ENCODE data around the gene SUSD3. TPM values are rescaled to one million over a fixed set of nuclear protein-coding genes. Genes with fewer than 3 reads are reported as not detected.
A peak's percentile ranks its signal among the peaks of the same experiment; 100 is the strongest.

Gene SUSD3
- total and polyA plus RNA-seq, 5 donors from 2014 or later = 68.7 to 229 (median 205) TPM

DNA sequence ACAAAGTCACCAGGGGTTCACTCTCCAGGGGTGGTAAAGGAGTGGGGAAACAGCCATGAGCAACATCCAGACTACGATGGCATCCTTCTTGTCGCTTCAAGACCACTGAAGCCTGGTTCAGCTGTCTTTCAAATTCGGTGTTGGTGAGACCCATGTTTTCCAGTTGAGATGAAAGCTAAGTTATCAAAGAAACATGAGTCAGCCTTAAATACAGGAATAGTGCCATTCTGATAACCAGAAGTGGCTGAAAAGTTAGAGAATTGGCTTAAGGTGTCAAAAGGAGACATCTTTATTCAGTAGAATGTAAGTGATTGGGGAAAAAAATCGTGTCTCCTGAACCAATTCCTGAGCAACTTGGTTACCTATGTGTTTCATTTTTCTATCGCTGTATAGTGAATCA lies 30.5 kb downstream of the SUSD3 start:
- Histone ChIP-seq H3K4me1 (ENCODE audit: control insufficient read depth, insufficient read depth, low read length, poor library complexity, severe bottlenecking) (peaks cover 20% of the 10 kb centered on the region), H3K4me3 (ENCODE audit: low read depth, low read length) (no peak overlapping the region), H3K36me3 (ENCODE audit: control insufficient read depth, insufficient read depth, low read length) (peaks cover 45% of the 10 kb centered on the region), H3K27ac (ENCODE audit: insufficient read depth, low read length, poor library complexity, severe bottlenecking) (no peak overlapping the region), H3K27me3 (ENCODE audit: control insufficient read depth, insufficient read depth, low read length) (no peaks in the 10 kb centered on the region), H3K9me3 (ENCODE audit: control insufficient read depth in 2 of 2, low read length in 2 of 2) (peaks cover 0 to 5% of the 10 kb centered on the region in 2 experiments)
- peaks cover 30% of the 10 kb centered on the region for H3K36me3 Mint-ChIP-seq
- no peak overlapping the region for H3K4me3 Mint-ChIP-seq
- peak overlapping the region in 1 of 3 donors; percentile 85 for H3K27ac Mint-ChIP-seq
- no peaks in the 10 kb centered on the region for H3K27me3 Mint-ChIP-seq
- peaks cover 0 to 4% (median 0%) of the 10 kb centered on the region in 7 donors for H3K9me3 Mint-ChIP-seq
- ATAC-seq (ENCODE audit: low read depth in 2 of 2) (no peak), DNase-seq (no peak)
- peaks cover 5 to 46% (median 31%) of the 10 kb centered on the region in 4 donors for H3K4me1 Mint-ChIP-seq

DNA sequence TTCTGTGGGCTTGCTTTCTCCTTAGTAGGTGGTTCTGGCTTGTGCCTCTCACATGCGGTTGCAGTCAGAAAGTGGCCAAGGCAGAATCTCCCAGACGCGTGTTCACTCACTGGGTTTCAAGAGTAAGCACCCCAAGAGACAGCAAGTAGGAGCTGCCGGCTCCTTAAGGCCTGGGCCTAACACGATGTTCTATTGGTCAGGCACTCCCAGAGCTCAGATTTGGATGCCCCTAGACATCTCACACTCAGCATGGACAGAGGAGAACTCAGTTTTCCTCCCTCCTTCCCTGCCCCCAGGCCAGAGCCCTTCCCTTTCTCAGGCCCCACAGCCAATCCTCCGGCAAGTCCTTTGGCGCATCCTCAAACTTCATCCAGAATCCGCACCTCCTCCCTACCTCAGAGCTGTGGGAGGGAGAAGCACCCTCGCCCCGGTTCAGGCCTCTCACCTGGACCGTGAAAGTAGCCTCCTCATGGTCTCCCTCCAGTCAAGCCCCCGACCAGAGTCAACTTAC lies 31.0 kb downstream of the SUSD3 start:
- ATAC-seq (ENCODE audit: low read depth in 2 of 2) = no peak
- H3K36me3 Mint-ChIP-seq = peaks cover 30% of the 10 kb centered on the region

DNA sequence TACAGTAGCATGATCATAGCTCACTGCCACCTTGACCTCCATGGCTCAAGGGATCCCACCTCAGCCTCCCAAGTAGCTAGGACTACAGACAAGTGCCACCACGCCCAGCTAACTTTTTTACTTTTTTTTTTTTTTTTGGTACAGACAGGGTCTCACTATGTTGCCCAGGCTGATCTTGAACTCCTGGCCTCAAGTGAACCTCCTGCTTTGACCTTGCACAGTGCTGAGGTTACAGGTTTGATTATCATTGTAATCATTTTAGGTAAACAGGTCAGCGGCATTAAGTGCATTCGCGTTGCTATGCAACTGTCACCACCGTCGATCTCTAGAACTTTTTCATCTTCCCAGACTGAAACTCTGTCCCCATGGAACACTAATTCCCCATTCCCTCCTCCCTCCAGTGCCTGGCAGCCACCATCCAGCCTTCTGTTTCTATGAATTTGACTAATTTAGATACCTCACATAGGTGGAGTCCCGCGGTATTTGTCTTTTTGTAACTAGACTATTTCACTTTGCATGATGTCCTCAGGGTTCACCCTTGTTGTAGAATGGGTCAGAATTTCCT lies 31.7 kb downstream of the SUSD3 start:
- Histone ChIP-seq H3K36me3 (ENCODE audit: control insufficient read depth, insufficient read depth, low read length) (peaks cover 33% of the 10 kb centered on the region), H3K4me3 (ENCODE audit: low read depth, low read length) (no peak overlapping the region), H3K4me1 (ENCODE audit: control insufficient read depth, insufficient read depth, low read length, poor library complexity, severe bottlenecking) (peaks cover 29% of the 10 kb centered on the region), H3K9me3 (ENCODE audit: control insufficient read depth in 2 of 2, low read length in 2 of 2) (peaks cover 0 to 5% of the 10 kb centered on the region in 2 experiments), H3K27me3 (ENCODE audit: control insufficient read depth, insufficient read depth, low read length) (no peaks in the 10 kb centered on the region), H3K27ac (ENCODE audit: insufficient read depth, low read length, poor library complexity, severe bottlenecking) (no peak overlapping the region)
- H3K27ac Mint-ChIP-seq = peak overlapping the region; percentile 30 to 87 (median 63)
- DNase-seq = no peak
- H3K27me3 Mint-ChIP-seq = no peaks in the 10 kb centered on the region
- H3K4me1 Mint-ChIP-seq = peaks cover 5 to 58% (median 39%) of the 10 kb centered on the region in 4 donors
- no peak for ATAC-seq (ENCODE audit: low read depth in 2 of 2)
- H3K36me3 Mint-ChIP-seq = peaks cover 30% of the 10 kb centered on the region
- H3K9me3 Mint-ChIP-seq = peaks cover 0 to 4% (median 0%) of the 10 kb centered on the region in 7 donors
- H3K4me3 Mint-ChIP-seq = peak overlapping the region in 1 of 4 donors; percentile 12

More for the DNA sequence above, 31.0 kb downstream of the SUSD3 start:
- H3K4me1 Mint-ChIP-seq = peaks cover 5 to 51% (median 35%) of the 10 kb centered on the region in 4 donors
- Histone ChIP-seq H3K27me3 (ENCODE audit: control insufficient read depth, insufficient read depth, low read length) (no peaks in the 10 kb centered on the region), H3K4me3 (ENCODE audit: low read depth, low read length) (no peak overlapping the region), H3K4me1 (ENCODE audit: control insufficient read depth, insufficient read depth, low read length, poor library complexity, severe bottlenecking) (peaks cover 22% of the 10 kb centered on the region), H3K9me3 (ENCODE audit: control insufficient read depth in 2 of 2, low read length in 2 of 2) (peaks cover 0 to 5% of the 10 kb centered on the region in 2 experiments), H3K27ac (ENCODE audit: insufficient read depth, low read length, poor library complexity, severe bottlenecking) (no peak overlapping the region), H3K36me3 (ENCODE audit: control insufficient read depth, insufficient read depth, low read length) (peaks cover 39% of the 10 kb centered on the region)
- peak overlapping the region in 1 of 4 donors; percentile 12 for H3K4me3 Mint-ChIP-seq
- no peak for DNase-seq
- peak overlapping the region in 2 of 3 donors; percentile 30 to 63 for H3K27ac Mint-ChIP-seq
- no peaks in the 10 kb centered on the region for H3K27me3 Mint-ChIP-seq
- peaks cover 0 to 4% (median 0%) of the 10 kb centered on the region in 7 donors for H3K9me3 Mint-ChIP-seq

DNA sequence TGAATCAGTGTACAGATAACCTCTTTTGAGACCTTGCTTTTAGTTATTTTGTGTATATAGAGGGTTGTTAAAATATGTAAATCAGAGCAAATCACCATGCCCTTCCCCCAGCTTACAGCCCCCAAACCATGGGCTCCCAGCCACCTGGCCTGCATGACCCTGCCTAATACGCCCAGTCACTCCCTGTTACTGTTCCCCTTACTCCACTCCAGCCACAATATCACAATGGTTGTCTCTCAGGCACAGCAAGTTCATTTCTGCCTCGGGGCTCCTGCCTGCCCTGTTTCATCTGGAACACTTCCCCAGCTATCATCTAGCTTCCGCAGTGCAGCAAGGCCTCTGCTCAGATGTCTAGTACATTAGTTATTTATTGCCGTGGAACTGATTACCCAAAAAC lies 32.6 kb downstream of the SUSD3 start:
- Mint-ChIP-seq H3K27ac (peak overlapping the region in 2 of 3 donors; percentile 80 to 94), H3K4me3 (peak overlapping the region in 2 of 4 donors; percentile 8 to 97), H3K36me3 (peaks cover 23% of the 10 kb centered on the region), H3K27me3 (no peaks in the 10 kb centered on the region), H3K9me3 (peaks cover 0 to 4% (median 0%) of the 10 kb centered on the region in 7 donors), H3K4me1 (peaks cover 5 to 59% (median 39%) of the 10 kb centered on the region in 4 donors)
- H3K4me3 ChIP-seq (ENCODE audit: low read depth, low read length) = no peak overlapping the region
- peaks cover 30% of the 10 kb centered on the region for H3K4me1 ChIP-seq (ENCODE audit: control insufficient read depth, insufficient read depth, low read length, poor library complexity, severe bottlenecking)
- peaks cover 24% of the 10 kb centered on the region for H3K36me3 ChIP-seq (ENCODE audit: control insufficient read depth, insufficient read depth, low read length)
- no peak overlapping the region for H3K27ac ChIP-seq (ENCODE audit: insufficient read depth, low read length, poor library complexity, severe bottlenecking)
- no peaks in the 10 kb centered on the region for H3K9me3 ChIP-seq (ENCODE audit: control insufficient read depth in 2 of 2, low read length in 2 of 2)
- no peaks in the 10 kb centered on the region for H3K27me3 ChIP-seq (ENCODE audit: control insufficient read depth, insufficient read depth, low read length)
- DNase-seq (no peak), ATAC-seq (ENCODE audit: low read depth in 2 of 2) (no peak)

DNA sequence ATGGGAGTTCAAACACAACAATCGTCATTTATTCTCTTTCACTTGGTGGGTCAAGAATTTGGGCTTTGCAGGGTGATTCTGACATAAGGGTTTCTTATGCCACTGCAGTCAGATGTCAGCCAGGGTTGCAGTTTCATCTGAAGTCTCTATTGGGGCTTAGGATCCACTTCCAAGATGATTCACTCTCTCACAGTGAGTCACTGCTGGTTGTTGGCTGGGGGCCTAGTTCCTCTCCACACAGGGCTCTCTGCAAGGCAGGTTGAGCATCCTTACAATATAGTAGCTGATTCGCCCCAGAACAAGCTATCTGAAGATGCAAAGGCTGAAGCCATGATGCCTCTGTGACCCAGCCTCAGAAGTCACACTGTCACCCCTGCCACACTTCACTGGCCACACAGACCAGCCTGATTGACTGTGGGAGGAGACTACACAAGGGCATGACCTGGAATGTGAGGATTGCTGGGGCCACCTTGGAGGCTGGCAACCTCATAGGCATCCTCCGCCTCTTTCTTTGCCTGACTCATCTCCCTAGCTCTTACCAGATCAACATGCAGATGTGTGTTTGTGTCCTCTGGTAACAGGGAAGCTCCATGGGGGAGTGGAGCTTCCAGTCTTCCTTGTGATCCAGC lies 33.1 kb downstream of the SUSD3 start:
- Mint-ChIP-seq H3K4me1 (peaks cover 5 to 59% (median 39%) of the 10 kb centered on the region in 4 donors), H3K4me3 (peak overlapping the region in 2 of 4 donors; percentile 8 to 97), H3K27ac (peak overlapping the region; percentile 42 to 94 (median 66)), H3K27me3 (no peaks in the 10 kb centered on the region), H3K36me3 (peaks cover 20% of the 10 kb centered on the region), H3K9me3 (peaks cover 0 to 4% (median 0%) of the 10 kb centered on the region in 7 donors)
- ATAC-seq (ENCODE audit: low read depth in 2 of 2) (no peak), DNase-seq (peak in 1 of 3 donors; percentile 49)
- Histone ChIP-seq H3K36me3 (ENCODE audit: control insufficient read depth, insufficient read depth, low read length) (peaks cover 20% of the 10 kb centered on the region), H3K4me1 (ENCODE audit: control insufficient read depth, insufficient read depth, low read length, poor library complexity, severe bottlenecking) (peaks cover 31% of the 10 kb centered on the region), H3K4me3 (ENCODE audit: low read depth, low read length) (no peak overlapping the region), H3K27me3 (ENCODE audit: control insufficient read depth, insufficient read depth, low read length) (no peaks in the 10 kb centered on the region), H3K27ac (ENCODE audit: insufficient read depth, low read length, poor library complexity, severe bottlenecking) (no peak overlapping the region), H3K9me3 (ENCODE audit: control insufficient read depth in 2 of 2, low read length in 2 of 2) (no peaks in the 10 kb centered on the region)

DNA sequence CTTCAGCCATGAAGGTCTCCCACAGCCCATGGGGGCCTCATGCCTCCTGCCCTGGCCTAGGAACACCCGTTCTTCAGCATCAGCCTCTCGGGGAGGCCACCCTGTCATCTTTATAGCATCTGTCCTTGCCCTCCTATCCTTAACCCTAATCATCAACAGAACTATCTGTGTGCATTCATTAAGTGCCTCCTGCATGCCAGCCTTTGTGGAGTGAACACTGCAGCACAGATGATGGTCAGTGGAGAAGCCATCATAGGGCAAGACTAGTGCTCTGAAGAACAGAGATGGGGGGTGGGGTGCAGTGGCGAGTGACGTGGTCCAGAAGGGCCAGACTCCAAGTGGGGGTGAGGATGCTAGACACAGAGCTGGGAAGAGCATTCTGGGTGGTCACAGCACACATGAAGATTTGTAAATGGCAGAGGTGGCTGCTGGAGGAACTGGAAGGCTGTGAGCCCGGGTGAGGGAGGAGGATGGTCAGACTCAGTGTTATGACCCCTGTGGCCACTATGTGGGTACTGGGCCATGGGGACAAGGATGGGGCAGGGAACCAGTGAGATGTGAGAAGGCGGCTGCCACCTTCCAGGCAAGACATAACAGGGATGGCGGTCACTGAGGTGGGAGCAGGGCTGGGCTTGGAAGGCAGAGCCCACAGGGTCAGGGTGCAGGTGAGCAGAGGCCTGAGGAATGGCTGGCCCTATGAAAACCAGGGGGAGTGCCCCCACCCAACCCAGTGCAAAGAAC lies 33.9 kb downstream of the SUSD3 start:
- no peak overlapping the region for H3K27ac ChIP-seq (ENCODE audit: insufficient read depth, low read length, poor library complexity, severe bottlenecking)

DNA sequence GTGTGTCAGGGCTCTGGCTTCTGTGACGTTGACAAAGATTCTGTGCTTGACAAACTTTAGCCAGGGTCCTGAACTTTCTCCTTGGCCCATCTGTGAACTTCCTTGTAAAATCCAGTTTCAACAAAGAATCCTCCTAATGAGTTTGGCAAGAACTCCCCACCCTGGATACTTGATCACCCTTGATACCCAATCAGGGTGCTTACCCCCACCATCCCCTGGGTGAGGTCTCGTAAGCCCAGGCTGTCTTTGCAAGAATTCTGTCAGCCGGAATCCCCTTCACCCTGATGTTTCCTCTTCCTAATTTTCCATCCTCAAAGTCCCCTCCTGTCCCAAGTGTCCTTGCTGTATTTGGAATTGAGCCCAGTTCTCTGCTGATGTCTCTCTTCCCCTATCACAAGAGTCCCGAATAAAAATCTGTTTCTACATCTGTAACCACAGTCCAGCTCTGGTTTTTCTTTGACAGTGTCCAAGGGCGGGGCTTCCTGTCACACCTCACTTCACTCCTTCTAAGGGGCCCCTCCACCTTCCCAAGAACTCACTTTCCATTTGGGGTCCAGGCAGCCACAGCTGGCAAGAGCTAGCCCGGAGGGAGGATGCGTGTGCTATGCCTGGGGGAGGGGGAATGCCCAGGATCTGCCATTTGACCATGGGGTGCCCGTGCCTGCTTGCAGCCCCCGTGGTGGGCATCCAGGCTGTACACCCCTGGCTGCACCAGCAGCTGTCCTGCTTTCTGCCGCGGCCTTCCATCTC lies 34.8 kb downstream of the SUSD3 start:
- Mint-ChIP-seq H3K27me3 (no peaks in the 10 kb centered on the region), H3K27ac (peak overlapping the region; percentile 94 to 97 (median 94)), H3K9me3 (peaks cover 0 to 4% (median 0%) of the 10 kb centered on the region in 7 donors), H3K36me3 (peaks cover 15% of the 10 kb centered on the region), H3K4me1 (peaks cover 5 to 72% (median 52%) of the 10 kb centered on the region in 4 donors), H3K4me3 (peak overlapping the region; percentile 57 to 97 (median 90))
- Histone ChIP-seq H3K9me3 (ENCODE audit: control insufficient read depth in 2 of 2, low read length in 2 of 2) (no peaks in the 10 kb centered on the region), H3K36me3 (ENCODE audit: control insufficient read depth, insufficient read depth, low read length) (peaks cover 6% of the 10 kb centered on the region), H3K27me3 (ENCODE audit: control insufficient read depth, insufficient read depth, low read length) (no peaks in the 10 kb centered on the region), H3K27ac (ENCODE audit: insufficient read depth, low read length, poor library complexity, severe bottlenecking) (peak overlapping the region; percentile 97), H3K4me3 (ENCODE audit: low read depth, low read length) (no peak overlapping the region), H3K4me1 (ENCODE audit: control insufficient read depth, insufficient read depth, low read length, poor library complexity, severe bottlenecking) (peaks cover 48% of the 10 kb centered on the region)
- DNase-seq (peak in 1 of 3 donors; percentile 53), ATAC-seq (ENCODE audit: low read depth in 2 of 2) (no peak)

More for the DNA sequence above, 33.9 kb downstream of the SUSD3 start:
- Mint-ChIP-seq H3K4me1 (peaks cover 5 to 63% (median 44%) of the 10 kb centered on the region in 4 donors), H3K4me3 (peak overlapping the region in 3 of 4 donors; percentile 36 to 97 (median 44)), H3K27me3 (no peaks in the 10 kb centered on the region), H3K36me3 (peaks cover 15% of the 10 kb centered on the region), H3K27ac (peak overlapping the region; percentile 20 to 94 (median 82)), H3K9me3 (peaks cover 0 to 4% (median 0%) of the 10 kb centered on the region in 7 donors)
- Histone ChIP-seq H3K9me3 (ENCODE audit: control insufficient read depth in 2 of 2, low read length in 2 of 2) (no peaks in the 10 kb centered on the region), H3K4me1 (ENCODE audit: control insufficient read depth, insufficient read depth, low read length, poor library complexity, severe bottlenecking) (peaks cover 40% of the 10 kb centered on the region), H3K36me3 (ENCODE audit: control insufficient read depth, insufficient read depth, low read length) (peaks cover 14% of the 10 kb centered on the region), H3K4me3 (ENCODE audit: low read depth, low read length) (no peak overlapping the region), H3K27me3 (ENCODE audit: control insufficient read depth, insufficient read depth, low read length) (no peaks in the 10 kb centered on the region)
- ATAC-seq (ENCODE audit: low read depth in 2 of 2) (no peak), DNase-seq (no peak)

Data from CD4-positive, CD25-positive, alpha-beta regulatory T cell (primary cell).